KG1 (cell line): ENCODE measurements around the gene KCNJ5.
A peak's percentile ranks its signal among the peaks of the same experiment; 100 is the strongest.

Source experiments
- DNase-seq: peaks from one replicate; lab custom pipeline; 2025; lab: John Stamatoyannopoulos, UW

The KCNJ5 gene

GRCh38 chr11:128956401-128957201 is 65.4 kb downstream of the KCNJ5 start:
- peak; percentile 50 for DNase-seq

- DNase-seq: no peak
Observed at GRCh38 chr11:128957202-128957482, 66.0 kb downstream of the KCNJ5 start.

GRCh38 chr11:128961645-128962044 is 70.5 kb downstream of the KCNJ5 start:
- no peak for DNase-seq

- DNase-seq: no peak
Observed at GRCh38 chr11:128962896-128963295, 71.7 kb downstream of the KCNJ5 start.

- DNase-seq: no peak
Observed at GRCh38 chr11:128963744-128964325, 72.7 kb downstream of the KCNJ5 start.

- no peak for DNase-seq
Observed at GRCh38 chr11:128964463-128964930, 73.3 kb downstream of the KCNJ5 start.

- no peak for DNase-seq
Observed at GRCh38 chr11:128965485-128965884, 74.3 kb downstream of the KCNJ5 start.

GRCh38 chr11:128967578-128967977 is 76.4 kb downstream of the KCNJ5 start:
- DNase-seq: no peak

GRCh38 chr11:128968916-128969315 is 77.8 kb downstream of the KCNJ5 start:
- DNase-seq: no peak
